IPS-NIHi11 (cell line): Measurements from ENCODE around the gene GALK2.

ENCODE experiments used
- DNase-seq: peaks from one replicate; pipeline ENCODE4 v3.0.0; 2012; ENCODE audit warnings: mixed read lengths, low spot score

GALK2 gene

GRCh38 chr15:49282366-49282765 lies 112.3 kb downstream of the GALK2 start:
- no peak for DNase-seq

DNA sequence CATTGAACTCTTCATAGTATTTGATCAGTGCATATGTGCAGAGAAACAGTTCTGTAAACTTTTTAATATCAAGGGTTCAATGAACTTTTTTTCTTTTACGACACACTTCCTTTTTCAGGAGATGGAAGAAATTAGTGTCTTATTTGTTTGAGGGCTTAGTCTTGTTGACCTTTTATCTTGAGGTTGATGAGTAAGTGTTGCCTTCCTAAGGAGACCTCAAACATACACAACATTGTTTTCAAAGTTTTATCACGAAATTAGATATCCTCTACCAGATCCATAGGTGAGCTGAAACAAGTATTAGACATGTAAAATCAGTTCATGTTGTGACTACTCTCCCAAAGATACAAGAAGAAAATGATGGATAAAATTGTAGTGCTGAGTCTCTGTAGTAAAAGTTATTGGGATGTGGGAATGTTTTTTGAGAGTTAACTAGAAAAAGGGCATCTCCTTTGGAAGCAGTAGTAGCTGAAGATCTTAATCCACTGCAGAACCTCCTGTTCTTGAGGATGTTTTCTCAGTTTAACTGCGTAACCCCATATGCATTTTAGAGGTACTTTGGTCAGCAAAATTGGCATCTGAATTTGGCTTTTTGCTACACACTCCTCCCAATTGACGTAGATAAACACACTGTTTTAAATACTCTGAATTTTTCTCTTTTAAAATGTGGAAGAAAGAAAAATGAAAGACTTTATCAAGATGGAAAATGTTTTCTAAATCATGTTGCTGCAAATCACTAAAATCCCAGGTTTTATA lies 116.8 kb downstream of the GALK2 start:
- no peak for DNase-seq

- DNase-seq: no peak
Measured at GRCh38 chr15:49287481-49287880, 117.4 kb downstream of the GALK2 start.

DNA sequence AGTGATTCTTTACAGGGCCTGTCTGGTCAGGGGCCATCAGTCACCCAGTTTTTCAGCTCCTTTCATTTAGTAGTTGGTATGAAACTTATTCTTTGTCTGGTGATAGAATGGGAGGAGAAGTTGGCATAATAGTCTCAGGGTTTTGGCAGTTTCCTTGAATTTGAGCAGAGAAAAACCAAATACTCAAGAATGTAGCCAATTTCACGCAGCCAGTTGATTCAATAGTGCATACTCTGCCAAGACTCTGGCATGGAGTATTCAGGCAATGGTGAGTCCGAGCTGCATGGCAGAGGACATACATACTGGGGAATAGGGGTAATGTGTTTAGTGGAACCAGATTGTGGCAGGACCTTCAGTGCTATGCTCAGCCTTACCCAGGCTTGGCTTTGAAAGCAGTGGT lies 118.3 kb downstream of the GALK2 start:
- DNase-seq: no peak

- DNase-seq: no peak
Measured at GRCh38 chr15:49290191-49290590, 120.1 kb downstream of the GALK2 start.

DNA sequence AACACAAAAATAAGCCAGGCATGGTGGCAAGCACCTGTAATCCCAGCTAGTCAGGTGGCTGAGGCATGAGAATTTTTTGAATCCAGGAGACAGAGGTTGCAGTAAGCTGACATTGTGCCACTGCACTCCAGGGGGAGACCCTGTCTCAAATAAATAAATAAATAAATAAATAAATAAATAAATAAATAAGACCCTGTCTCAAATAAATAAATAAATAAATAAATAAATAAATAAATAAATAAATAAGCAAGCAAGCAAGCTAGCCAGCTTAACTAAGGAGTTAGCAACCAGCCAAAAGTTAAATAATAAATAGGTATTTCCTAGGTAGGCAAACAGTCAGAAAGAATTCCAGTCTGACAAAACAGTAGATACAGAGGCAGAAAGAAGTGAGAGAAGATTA lies 123.9 kb downstream of the GALK2 start:
- DNase-seq: no peak

DNA sequence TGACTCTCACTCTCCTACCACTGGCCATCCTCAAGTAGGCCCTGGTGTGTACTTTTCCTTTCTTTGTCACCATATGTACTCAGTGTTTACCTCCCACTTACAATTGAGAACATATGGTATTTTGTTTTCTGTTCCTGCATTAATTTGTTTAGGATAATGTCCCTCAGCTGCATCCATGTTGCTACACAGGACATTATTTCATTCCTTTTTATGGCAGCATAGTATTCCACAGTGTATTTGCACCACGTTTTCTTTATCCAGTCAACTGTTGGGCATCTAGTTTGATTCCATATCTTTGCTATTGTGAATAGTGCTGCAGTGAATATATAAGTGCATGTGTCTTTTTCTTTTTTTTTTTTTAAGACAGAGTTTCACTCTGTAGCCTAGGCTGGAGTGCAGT lies 126.2 kb downstream of the GALK2 start:
- no peak for DNase-seq

- no peak for DNase-seq
Measured at GRCh38 chr15:49297584-49297983, 127.5 kb downstream of the GALK2 start.

DNA sequence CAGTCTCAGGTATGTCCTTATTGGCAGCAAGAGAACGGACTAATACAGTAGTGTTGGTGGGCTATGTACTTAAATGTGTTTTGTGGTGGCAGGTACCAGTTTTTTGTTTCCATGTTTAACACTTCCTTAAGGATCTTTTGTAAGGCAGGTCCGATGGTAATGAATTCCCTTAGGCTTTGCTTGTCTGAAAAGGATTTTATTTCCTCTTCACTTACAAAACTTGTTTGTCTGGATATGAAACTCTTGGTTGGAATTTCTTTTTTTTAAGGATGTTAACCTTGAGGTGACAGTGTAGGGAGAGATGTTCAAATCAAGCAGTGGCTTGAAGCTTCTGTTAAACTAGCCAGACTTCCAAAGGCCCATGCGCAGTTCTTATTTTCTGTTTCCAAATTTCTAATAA lies 130.8 kb downstream of the GALK2 start:
- DNase-seq: no peak

DNA sequence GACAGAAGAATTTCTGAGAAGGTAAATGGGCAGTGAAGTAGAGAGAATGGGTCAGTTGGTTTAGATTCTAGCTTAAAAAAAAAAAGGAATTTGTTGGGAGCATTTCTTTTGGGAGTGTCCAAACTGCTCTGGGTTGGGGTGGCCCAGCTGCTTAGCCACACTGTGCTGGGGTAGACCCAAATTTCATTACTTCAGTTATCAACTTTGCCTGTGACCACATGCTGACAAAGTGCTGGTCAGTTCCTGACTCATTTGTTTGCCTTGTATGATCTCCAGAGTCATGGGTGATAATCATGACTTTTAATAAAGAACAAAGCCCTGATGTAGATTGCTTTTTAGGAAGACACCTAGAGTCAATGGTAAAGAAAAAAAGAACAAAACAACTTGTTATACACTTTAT lies 131.5 kb downstream of the GALK2 start:
- no peak for DNase-seq

GRCh38 chr15:49303003-49303402 lies 133.0 kb downstream of the GALK2 start:
- no peak for DNase-seq

DNA sequence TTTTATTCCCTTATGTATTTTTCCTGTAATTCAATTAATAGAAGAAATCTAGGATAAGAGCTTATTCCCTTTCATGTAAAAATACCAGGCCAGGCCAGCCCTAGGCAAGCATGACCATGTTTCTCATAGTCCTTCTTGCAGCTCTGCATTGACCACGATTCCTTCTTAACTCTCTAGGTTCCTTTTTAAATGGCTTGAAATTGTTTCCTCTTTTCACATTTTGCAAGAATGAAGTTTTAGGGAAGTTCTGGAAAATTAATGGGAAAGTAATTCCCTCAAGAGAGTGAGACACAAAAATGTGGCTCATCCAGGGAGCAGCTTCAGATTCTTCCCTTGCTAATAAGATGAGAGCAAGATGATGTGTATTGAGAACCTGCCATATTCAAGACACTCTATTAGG lies 136.5 kb downstream of the GALK2 start:
- no peak for DNase-seq

DNA sequence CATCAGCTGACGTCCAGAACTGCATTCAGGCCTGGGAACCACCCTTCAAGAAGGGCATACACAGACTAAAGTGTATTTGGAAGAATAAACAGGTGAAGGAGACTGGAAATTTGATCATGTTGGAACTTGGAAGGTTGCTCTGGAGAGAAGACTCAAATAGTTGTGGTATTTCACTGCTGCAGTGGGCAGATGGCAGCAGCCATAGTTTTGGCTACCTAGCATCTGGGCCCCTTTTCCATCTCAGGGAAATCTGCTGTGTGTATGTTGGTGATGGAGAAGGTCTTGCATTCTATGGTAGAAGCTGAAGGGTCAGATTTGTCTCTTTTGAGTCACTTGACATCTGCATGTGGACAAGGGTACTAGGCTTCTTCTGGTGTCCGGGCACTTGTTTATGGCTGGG lies 138.6 kb downstream of the GALK2 start:
- DNase-seq: no peak

DNA sequence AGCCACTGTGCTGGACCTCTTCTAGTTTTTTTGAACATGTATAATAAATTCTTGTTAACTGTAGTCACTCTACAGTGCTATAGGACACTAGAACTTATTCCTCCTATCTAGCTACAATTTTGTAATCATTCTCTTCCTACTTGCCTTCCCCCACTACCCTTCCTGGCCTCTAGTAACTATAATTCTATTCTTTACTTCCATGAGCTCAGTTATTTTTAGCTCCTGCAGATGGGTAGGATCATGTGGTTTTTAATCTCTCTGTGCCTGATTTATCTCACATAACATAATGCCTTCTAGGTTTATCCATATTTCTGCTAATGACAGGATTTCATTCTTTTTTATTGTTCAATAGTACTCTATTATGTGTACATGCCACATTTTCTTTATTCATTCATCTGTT lies 139.8 kb downstream of the GALK2 start:
- DNase-seq: no peak

DNA sequence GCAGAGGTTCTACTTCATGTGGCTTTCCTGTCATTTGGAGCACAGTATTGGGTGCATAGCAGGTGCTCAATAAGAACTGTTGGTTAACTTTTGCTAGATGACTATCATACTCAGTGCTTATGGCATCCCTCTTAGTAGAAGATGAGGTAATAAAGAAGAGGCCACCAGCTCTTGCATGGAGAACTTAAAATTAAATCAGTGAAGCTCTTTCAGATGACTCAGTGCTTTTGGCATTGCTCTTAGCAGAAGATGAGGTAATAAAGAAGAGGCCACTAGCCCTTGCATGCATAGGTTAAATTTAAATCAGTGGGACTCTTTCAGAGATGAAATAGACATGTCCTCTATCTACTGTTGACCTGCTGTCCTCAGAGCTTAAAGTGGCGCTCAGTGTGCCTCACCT lies 143.6 kb downstream of the GALK2 start:
- DNase-seq: no peak

GRCh38 chr15:49314716-49315115 lies 144.7 kb downstream of the GALK2 start:
- DNase-seq: no peak

- DNase-seq: peak; percentile 46
Measured at GRCh38 chr15:49315391-49315823, 145.4 kb downstream of the GALK2 start.

DNA sequence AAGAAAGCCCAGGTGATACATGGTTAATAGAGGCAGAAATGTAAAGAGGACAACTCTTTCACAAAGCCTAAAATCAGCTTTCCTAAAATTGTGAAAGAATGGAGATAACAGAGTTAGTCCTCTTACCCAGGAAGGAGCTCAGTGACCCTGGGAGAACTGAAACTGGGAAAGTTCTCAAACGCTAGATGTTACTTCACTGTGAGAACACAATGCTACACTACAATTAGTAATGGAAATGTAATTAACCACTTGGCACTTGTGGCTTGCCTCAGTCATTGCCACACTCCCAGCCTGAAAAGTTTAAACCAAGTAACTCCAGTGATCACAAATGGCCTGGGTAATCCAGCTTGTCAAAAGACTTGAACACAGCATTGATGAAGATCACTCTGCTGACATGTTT lies 150.3 kb downstream of the GALK2 start:
- no peak for DNase-seq

DNA sequence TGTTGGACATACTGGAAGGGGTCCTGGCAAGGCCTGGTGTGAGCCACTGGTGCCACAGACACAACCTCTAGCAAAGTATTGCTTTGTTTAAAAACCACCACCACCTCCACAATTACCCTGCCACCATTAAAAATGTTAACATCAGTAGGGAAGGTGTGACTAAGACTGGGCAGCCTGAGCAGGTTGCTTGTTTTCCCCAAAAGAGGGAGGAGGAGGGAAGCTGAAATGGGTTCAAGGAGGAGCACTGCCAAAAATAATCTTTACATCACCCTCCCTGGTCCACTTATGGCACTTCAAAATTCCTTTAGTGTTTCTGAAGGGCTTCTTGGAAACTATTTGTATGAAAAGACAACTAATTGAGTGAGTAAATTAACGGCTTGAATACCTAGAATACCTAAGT lies 153.2 kb downstream of the GALK2 start:
- DNase-seq: no peak

GRCh38 chr15:49327927-49328326 lies 157.9 kb downstream of the GALK2 start:
- no peak for DNase-seq

DNA sequence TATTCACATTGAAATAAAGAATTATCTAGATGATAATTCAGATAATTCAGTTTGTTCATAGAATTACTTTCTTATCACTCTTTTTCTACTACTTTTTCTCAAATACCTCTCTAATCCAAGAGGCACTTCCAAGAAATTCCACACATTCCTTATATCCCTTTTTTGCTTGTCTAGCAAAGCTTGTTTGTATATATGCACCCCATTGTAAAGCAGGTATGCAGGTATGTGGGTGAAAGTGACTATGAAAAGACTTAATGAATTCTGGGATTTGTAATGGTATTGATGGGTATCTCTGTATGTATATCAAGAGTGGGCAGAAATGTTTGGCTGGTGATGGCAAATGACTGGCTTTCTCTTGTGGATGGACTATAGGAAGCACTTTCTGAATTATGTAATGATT lies 158.9 kb downstream of the GALK2 start:
- peak; percentile 41 for DNase-seq

GRCh38 chr15:49330166-49330565 lies 160.1 kb downstream of the GALK2 start:
- no peak for DNase-seq

DNA sequence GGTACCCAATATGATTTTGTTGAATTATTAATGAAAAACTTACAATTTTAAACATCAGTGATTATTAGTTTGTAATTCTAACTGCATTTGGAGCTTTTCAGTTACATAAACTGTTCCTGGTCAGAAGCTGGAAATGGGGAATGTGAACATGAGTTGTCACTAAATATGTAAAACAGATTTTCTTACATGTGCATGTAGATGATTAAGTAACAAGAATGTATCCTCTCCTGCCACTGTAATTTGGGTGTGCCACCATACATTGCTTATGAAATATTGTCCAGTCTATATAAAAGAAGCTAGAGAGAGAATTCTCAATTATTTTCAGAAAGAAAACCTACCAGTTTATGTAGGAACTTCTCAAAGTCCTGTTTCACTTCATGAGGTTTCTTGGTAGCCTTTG lies 161.4 kb downstream of the GALK2 start:
- DNase-seq: no peak

DNA sequence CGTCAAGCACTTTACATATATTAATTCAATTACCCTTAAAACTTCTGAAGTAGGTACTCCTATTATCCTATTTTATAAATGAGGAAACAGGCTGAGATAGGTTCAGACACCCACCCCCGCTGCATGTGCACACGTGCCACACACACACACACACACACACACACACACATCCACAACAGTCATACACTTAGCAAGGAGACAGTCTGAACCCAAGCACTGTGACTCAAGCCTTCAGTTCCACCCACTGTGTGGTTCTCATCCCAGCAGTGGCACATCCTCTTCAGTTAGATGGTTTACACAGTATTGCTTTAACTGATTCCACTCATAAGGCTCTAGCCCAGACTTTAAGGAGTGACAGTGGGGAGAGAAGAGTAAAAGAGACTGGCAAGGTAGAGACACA lies 161.9 kb downstream of the GALK2 start:
- DNase-seq: no peak

- DNase-seq: no peak
Measured at GRCh38 chr15:49339656-49340055, 169.6 kb downstream of the GALK2 start.
